ENCODE measurements around the gene SDF2. TPM values are rescaled to one million over a fixed set of nuclear protein-coding genes. Genes with fewer than 3 reads are reported as not detected.

Gene SDF2
- total and polyA plus RNA-seq, 8 donors, result 38.7 to 88.1 (median 44.5) TPM

DNA sequence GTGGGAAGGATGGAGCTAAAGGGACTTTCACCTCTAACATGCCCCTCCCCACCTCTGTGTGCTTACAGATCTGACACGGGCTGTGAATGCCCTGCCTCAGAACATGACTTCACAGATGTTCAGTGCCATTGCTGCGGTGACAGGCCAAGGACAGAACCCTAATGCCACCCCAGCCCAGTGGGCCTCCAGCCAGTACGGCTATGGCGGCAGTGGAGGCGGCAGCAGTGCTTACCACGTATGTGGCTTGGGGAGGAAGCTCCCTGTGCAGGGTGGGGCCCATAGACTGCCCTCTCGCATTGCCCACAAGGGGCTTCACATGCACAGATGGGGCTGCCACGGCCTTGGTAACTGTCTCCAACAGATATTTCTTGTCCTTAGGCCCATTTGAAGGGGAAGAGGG lies 38.6 kb upstream of the SDF2 start:
- H3K36me3 ChIP-seq, result peaks cover 80 to 100% (median 98%) of the 10 kb centered on the region in 4 donors
- no peak for DNase-seq

DNA sequence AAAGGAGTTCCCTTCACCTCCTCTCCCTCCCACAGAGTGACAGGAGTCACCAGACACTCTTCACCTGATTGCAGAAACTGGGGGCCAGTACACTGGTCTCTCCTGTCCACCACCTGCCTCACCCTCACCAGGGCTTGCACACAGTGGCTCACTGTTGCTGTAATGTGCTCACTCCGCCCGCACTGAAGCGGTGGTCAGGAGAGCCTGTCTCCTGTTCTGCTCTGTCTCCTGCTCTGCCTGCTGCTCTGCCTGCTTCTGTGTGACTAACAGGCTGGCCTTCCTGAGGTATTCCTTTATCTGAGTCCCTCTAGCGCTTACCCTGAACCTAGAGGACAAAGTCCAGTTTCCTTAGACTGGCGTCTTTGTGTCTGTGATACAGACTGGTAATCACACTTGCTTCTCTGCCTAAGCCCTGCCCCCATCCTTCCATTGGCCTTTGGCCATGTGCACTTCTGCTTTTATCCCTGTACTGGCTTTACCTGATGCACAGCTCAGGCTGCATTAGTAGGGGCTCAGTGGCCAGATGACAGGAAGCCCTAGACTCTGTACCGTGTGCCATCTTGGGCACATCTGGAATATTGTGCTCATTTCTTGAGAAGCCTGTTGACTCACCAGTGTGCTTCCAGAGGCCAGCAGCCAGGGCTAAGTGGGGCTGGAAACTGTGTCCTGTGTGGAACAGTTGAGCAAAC lies 36.7 kb upstream of the SDF2 start:
- Histone ChIP-seq H3K27me3 (no peaks in the 10 kb centered on the region), H3K9me3 (no peaks in the 10 kb centered on the region), H3K4me3 (no peak overlapping the region), H3K4me1 (peaks cover 7 to 40% (median 20%) of the 10 kb centered on the region in 4 donors), H3K36me3 (peaks cover 97 to 100% (median 100%) of the 10 kb centered on the region in 4 donors), H3K27ac (peak overlapping the region; percentile 55 to 81 (median 66))
- TF ChIP-seq POLR2A (IDR thresholded peaks at IDR 0.05), result no peak
- TF ChIP-seq, protein P1, sequence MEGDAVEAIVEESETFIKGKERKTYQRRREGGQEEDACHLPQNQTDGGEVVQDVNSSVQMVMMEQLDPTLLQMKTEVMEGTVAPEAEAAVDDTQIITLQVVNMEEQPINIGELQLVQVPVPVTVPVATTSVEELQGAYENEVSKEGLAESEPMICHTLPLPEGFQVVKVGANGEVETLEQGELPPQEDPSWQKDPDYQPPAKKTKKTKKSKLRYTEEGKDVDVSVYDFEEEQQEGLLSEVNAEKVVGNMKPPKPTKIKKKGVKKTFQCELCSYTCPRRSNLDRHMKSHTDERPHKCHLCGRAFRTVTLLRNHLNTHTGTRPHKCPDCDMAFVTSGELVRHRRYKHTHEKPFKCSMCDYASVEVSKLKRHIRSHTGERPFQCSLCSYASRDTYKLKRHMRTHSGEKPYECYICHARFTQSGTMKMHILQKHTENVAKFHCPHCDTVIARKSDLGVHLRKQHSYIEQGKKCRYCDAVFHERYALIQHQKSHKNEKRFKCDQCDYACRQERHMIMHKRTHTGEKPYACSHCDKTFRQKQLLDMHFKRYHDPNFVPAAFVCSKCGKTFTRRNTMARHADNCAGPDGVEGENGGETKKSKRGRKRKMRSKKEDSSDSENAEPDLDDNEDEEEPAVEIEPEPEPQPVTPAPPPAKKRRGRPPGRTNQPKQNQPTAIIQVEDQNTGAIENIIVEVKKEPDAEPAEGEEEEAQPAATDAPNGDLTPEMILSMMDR (IDR thresholded peaks at IDR 0.05), result no peak
- peak in 2 of 3 donors; percentile 81 for TF ChIP-seq POLR2AphosphoS5 (IDR thresholded peaks at IDR 0.05)
- peak; percentile 76 to 86 for DNase-seq
- WGBS, 5 donors, result 35 to 62% (median 45%) methylated on average over 6 of the region's 6 CpGs
- intact Hi-C loops (cut with DNase I; ENCODE audit: low total_unique reads), result no loop called here

More for the DNA sequence above, 38.6 kb upstream of the SDF2 start:
- intact Hi-C loops (cut with DNase I; ENCODE audit: low total_unique reads), result no loop called here
- H3K27me3 ChIP-seq, result no peaks in the 10 kb centered on the region
- H3K4me1 ChIP-seq, result peaks cover 7 to 40% (median 20%) of the 10 kb centered on the region in 4 donors
- TF ChIP-seq POLR2AphosphoS5 (IDR thresholded peaks at IDR 0.05) (no peak), POLR2A (IDR thresholded peaks at IDR 0.05) (no peak), EP300 (IDR thresholded peaks at IDR 0.05) (no peak)
- TF ChIP-seq, protein P1 (IDR thresholded peaks at IDR 0.05), result no peak
- H3K27ac ChIP-seq, result no peak overlapping the region
- H3K4me3 ChIP-seq, result no peak overlapping the region
- WGBS, 5 donors, result 84 to 89% (median 87%) methylated on average over 3 to 8 of the region's 8 CpGs
- no peaks in the 10 kb centered on the region for H3K9me3 ChIP-seq

DNA sequence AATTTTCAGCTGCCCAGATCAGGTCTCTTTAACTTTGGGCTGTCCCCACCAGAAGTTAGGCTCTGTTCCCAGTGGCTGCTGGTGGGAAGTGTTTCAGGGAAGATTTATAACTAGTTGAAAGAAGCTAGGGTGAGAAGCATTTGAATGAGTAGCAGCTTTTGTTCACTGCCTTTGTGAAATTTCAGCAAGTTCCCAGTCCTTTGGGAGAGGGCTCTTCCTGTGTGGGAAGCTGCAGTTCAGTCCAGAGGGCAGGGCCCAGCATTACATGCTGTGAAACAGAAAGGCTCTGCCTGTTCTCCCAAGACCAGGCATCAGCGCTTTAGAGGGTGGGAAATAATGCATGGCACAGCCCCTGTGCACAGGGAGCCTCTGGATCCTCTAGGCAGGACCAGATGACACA lies 32.2 kb upstream of the SDF2 start:
- no peaks in the 10 kb centered on the region for H3K9me3 ChIP-seq
- WGBS, 5 donors, result 71 to 100% (median 93%) methylated on average over 1 of the region's 1 CpG
- no peaks in the 10 kb centered on the region for H3K27me3 ChIP-seq
- no peak for DNase-seq
- peaks cover 7 to 23% (median 14%) of the 10 kb centered on the region in 4 donors for H3K4me1 ChIP-seq
- no peak overlapping the region for H3K27ac ChIP-seq
- peaks cover 94 to 100% (median 100%) of the 10 kb centered on the region in 4 donors for H3K36me3 ChIP-seq
- no peak overlapping the region for H3K4me3 ChIP-seq
- intact Hi-C loops (cut with DNase I; ENCODE audit: low total_unique reads), result no loop called here
- TF ChIP-seq POLR2AphosphoS5 (IDR thresholded peaks at IDR 0.05) (no peak), POLR2A (IDR thresholded peaks at IDR 0.05) (no peak), EP300 (IDR thresholded peaks at IDR 0.05) (no peak)
- TF ChIP-seq, protein P1 (IDR thresholded peaks at IDR 0.05), result no peak

DNA sequence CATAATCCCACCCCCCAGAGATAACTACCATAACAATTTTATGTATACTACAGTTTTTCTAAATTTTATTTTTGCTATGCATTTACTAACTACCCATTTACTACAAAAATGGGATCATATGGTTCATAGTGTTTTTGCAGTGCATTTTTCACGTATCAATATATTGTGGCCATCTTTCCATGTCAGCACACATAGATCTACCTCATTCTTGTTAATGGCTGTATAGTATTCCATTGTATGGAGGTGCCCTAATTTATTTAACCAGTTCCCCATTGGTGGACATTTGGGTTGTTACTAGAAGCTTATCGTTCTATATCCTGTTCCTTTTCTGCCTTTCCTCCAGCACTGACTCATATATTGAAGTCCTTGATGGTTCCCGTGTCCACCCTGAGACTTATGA lies 27.3 kb upstream of the SDF2 start:
- peaks cover 95 to 100% (median 100%) of the 10 kb centered on the region in 4 donors for H3K36me3 ChIP-seq
- no peak overlapping the region for H3K4me3 ChIP-seq
- no peaks in the 10 kb centered on the region for H3K9me3 ChIP-seq
- H3K27ac ChIP-seq, result no peak overlapping the region
- intact Hi-C loops (cut with DNase I; ENCODE audit: low total_unique reads), result no loop called here
- TF ChIP-seq POLR2A (IDR thresholded peaks at IDR 0.05), result no peak
- no peak for TF ChIP-seq EP300 (IDR thresholded peaks at IDR 0.05)
- TF ChIP-seq, protein P1 (IDR thresholded peaks at IDR 0.05), result no peak
- TF ChIP-seq POLR2AphosphoS5 (IDR thresholded peaks at IDR 0.05), result no peak
- 95 to 100% (median 98%) methylated on average over 3 of the region's 3 CpGs for WGBS, 5 donors
- H3K4me1 ChIP-seq, result no peaks in the 10 kb centered on the region
- no peak for DNase-seq
- H3K27me3 ChIP-seq, result no peaks in the 10 kb centered on the region

Measured in stomach (tissue), 9 donors.